HG03521 (cell line): Measurements from ENCODE around the gene MAPK8IP3.

Experiments
- ATAC-seq: cut with Tn5 transposase; IDR thresholded peaks from one replicate; pipeline ENCODE4 v1.9.1; 2021; ENCODE audit warnings: mild to moderate bottlenecking, moderate library complexity; ENCODE audit not compliant: unreplicated experiment

MAPK8IP3 gene

GRCh38 chr16:1762196-1762878 is 56.3 kb downstream of the MAPK8IP3 start:
- ATAC-seq, result no peak

- no peak for ATAC-seq
These were observed 57.0 kb downstream of the MAPK8IP3 start for GRCh38 chr16:1762879-1763520.

GRCh38 chr16:1763521-1764511 is 57.8 kb downstream of the MAPK8IP3 start:
- ATAC-seq, result no peak

GRCh38 chr16:1764971-1765370 is 59.0 kb downstream of the MAPK8IP3 start:
- no peak for ATAC-seq

DNA sequence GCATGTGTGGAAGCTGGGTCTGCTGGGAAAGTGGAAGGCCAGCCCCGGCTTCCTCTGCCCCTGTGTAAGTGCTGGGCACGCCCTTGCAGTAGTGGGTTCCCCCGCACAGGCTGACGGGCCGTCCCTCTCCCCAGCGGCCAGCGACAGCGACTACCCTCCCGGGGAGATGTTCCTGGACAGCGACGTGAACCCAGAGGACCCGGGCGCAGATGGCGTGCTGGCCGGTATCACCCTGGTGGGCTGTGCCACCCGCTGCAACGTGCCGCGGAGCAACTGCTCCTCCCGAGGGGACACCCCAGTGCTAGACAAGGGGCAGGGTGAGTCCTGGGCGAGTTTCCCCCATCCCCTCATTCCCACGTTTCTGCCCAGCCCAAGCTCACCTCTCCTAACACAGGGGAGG is 59.8 kb downstream of the MAPK8IP3 start:
- ATAC-seq, result no peak

GRCh38 chr16:1766231-1766630 is 60.2 kb downstream of the MAPK8IP3 start:
- ATAC-seq, result no peak

DNA sequence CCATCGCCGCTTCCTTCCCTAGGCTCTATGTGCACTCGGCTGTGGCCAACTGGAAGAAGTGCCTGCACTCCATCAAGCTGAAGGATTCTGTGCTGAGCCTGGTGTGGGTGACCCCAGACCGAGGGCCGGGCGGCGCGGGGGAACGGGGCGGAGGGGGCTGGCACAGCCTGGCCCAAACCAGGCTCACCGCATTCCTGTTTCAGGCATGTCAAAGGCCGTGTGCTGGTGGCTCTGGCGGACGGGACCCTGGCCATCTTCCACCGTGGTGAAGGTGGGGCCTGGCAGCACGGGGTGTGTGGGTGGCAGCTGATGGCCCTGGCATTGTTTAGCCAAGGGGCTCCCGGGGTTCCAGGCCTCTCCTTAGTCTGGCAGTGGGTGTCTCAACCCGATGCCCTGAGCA is 60.7 kb downstream of the MAPK8IP3 start:
- ATAC-seq, result no peak

- ATAC-seq, result no peak
These were observed 61.4 kb downstream of the MAPK8IP3 start for GRCh38 chr16:1767116-1767994.

- no peak for ATAC-seq
These were observed 62.2 kb downstream of the MAPK8IP3 start for GRCh38 chr16:1768061-1768766.

GRCh38 chr16:1768767-1769401 is 62.9 kb downstream of the MAPK8IP3 start:
- no peak for ATAC-seq

DNA sequence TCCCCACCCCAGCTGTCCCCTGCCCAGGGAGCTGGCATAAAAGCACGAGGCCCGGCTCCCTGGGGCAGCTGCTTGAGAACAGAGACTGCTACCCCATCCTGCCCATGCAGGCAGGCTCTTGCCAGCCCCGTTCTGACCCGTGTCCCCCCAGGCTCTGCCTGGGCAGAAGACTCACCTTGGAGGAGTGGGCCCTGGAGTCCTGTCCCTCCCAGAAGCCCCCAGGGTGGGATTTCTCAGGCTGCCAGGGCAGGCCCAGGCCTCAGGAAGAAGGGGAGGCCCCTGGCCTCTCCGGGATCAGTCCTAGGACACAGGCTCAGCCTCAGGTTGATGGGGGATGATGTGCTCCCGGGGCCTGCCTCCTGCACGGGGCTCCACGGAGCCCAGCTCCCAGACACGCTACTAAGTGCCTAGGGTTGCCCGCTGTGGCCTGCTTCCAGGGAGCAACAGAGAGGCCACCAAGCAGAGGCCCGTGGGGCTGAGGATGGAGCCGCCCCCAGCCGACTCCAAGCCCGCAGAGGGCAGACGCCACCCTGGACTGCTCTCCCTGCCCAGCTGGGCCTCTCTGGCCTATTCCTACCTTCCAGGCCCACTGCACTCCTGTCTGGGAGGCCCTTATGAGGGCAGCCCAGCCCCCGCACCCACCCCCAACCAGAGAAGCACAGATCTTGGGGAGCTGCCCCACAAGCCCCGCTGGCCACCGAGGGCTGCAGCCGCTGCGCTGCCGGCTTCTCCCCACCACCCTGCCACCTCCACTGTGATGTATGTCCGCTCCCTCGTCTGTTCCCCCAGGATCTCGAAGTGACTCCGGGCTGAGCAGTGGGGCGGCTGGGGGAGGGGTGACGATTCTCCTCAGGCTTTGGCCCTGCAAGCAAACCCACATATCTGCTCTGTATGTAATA is 63.7 kb downstream of the MAPK8IP3 start:
- no peak for ATAC-seq

GRCh38 chr16:1770328-1771187 is 64.6 kb downstream of the MAPK8IP3 start:
- no peak for ATAC-seq

GRCh38 chr16:1771188-1771863 is 65.3 kb downstream of the MAPK8IP3 start, which contains the start of gene NME3:
TSS of gene NME3 (minus strand) at chr16:1771543. CDS start at chr16:1771534, 9 bp downstream.
- ATAC-seq, result no peak

DNA sequence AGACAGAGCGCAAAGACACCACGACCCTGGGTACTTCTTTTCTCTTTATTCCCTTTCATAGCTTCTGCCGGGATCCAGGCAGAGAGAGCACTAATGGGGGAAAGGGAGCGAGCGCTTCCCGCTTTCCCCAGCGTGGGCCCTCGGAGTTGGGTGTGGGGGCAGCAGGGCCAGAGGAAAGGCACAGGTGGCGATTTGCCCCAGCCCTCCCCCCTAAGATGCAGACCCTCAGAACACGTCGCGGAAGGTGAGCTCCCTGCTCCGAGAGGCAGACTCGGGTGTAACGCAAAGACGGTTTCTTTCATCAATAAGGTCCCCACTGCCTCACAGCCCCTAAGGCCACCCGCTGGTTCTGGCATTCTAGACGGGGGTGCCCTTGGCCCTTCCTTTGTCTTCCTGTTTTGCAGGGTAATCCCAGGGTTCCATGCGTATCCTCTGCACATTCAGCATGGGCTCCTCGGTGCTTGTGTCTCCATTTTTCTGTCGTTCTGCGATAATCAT is 65.9 kb downstream of the MAPK8IP3 start:
- no peak for ATAC-seq

DNA sequence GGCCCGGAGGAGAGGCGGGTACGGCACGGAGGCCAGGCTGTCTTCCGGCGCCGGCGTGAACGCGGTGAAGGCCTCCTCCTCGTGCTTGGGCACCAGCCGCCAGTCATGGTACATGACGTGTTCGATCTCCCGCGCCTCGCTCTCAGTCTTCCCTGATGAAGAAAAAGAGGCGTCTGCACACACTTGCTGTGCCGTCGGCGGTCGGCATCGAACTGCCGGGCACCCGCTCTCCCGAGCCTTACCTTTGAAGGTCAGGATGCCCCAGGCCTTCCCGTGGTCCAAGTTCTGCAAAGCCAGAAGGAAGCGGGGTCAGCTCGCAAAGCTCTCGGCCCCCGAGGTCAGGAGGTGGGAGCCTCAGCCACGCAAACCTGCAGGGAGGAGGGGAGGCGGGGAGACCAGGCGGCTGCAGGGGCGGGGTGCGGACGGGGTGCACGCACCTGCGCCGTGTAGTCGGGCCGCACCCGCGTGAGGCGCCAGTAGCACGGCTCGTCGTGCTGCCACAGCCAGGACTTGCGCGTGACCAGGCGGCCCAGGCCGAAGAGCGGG is 66.4 kb downstream of the MAPK8IP3 start, which contains the start of gene EME2:
EME2 (plus strand) TSS at position 449 of the 546 bp plus-strand sequence. CDS start 418 bp downstream, outside the sequence.
- ATAC-seq, result peak; percentile 2
